Activated T-helper 17 cell treated with anti-CD3 and anti-CD28 coated beads, Interleukin-2, amount 50 U/mL, for 72 hours (primary cell): ENCODE data around the gene HOMER1. TPM values are rescaled to one million over a fixed set of nuclear protein-coding genes. Genes with fewer than 3 reads are reported as not detected.

ENCODE experiments used
- ATAC-seq: fragments of 150-1000 bp; cut with Tn5 transposase; replicated peaks from 2 replicates; pipeline ENCODE4 v1.10.0; 2021; ENCODE audit warnings: mild to moderate bottlenecking, moderate library complexity
- H3K27ac Mint-ChIP-seq: one replicate; pipeline ENCODE4 v1.8.0; 2022; ENCODE audit warnings: mixed read lengths
- H3K27me3 Mint-ChIP-seq: one replicate; pipeline ENCODE4 v1.8.0; 2022; ENCODE audit warnings: mixed read lengths
- H3K36me3 Mint-ChIP-seq: one replicate; pipeline ENCODE4 v1.8.0; 2022; ENCODE audit warnings: low read depth, mild to moderate bottlenecking, mixed read lengths
- H3K4me1 Mint-ChIP-seq: one replicate; pipeline ENCODE4 v1.8.0; 2022; ENCODE audit warnings: mixed read lengths
- H3K4me3 Mint-ChIP-seq: one replicate; pipeline ENCODE4 v1.8.0; 2022; ENCODE audit warnings: mild to moderate bottlenecking, mixed read lengths
- H3K9me3 Mint-ChIP-seq: one replicate; pipeline ENCODE4 v1.8.0; 2022; ENCODE audit warnings: mixed read lengths
- total RNA-seq, 2 donors: library from RNA; stranded (reverse); gene quantifications; one replicate each; pipeline ENCODE4 v1.2.3, GENCODE V29; 2022

HOMER1 gene
- total RNA-seq, 2 donors from 2014 or later = 2.3 to 6.0 TPM

DNA sequence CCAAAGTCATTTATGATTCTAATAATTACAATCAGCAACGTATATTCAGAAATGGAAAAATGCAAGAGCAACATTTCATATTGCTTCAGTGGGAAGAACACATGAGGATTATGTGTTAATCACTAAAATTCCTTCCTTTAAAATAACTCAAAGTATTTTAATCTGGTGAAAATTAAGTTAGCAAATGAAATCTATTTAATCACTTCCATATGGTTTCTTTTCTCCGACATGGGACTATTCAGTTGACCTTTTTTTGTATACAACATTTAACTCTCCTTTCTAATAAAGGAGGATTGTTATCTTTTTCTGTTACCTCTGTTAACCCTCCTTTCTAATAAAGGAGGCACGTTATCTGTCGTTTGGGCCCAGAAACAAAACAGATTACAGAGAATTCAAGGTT is 59.9 kb downstream of the HOMER1 start:
- Mint-ChIP-seq H3K36me3 (peaks cover 7% of the 10 kb centered on the region), H3K27me3 (peaks cover 14% of the 10 kb centered on the region), H3K4me1 (peaks cover 4% of the 10 kb centered on the region), H3K9me3 (no peaks in the 10 kb centered on the region), H3K4me3 (no peak overlapping the region), H3K27ac (no peak overlapping the region)
- no peak for ATAC-seq

- Mint-ChIP-seq H3K27ac (no peak overlapping the region), H3K9me3 (no peaks in the 10 kb centered on the region), H3K27me3 (peaks cover 7% of the 10 kb centered on the region), H3K4me1 (no peaks in the 10 kb centered on the region), H3K4me3 (no peak overlapping the region), H3K36me3 (no peaks in the 10 kb centered on the region)
- ATAC-seq = no peak
Measured at GRCh38 chr5:79448336-79448735, 65.6 kb downstream of the HOMER1 start.

DNA sequence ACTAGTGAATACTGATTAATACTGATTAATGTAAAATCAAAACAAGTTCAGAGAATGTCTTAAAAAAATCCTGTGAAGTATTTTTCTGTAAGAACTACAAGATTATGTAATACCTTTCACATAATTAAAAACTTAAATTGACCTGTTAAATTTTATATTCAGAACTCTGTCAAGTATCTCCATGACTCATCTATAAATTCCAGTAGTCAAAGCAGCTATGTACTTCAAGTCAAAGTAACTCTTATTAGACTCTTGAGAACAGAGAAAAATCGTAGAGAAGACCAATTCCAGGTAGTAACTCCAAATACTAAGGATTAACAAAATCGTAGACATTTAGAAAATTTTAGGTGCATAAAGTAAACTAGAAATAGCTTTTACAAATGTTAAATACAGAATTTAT is 77.1 kb downstream of the HOMER1 start:
- no peak for ATAC-seq
- H3K36me3 Mint-ChIP-seq = no peaks in the 10 kb centered on the region
- no peak overlapping the region for H3K4me3 Mint-ChIP-seq
- H3K27me3 Mint-ChIP-seq = no peaks in the 10 kb centered on the region
- H3K4me1 Mint-ChIP-seq = no peaks in the 10 kb centered on the region
- no peaks in the 10 kb centered on the region for H3K9me3 Mint-ChIP-seq
- no peak overlapping the region for H3K27ac Mint-ChIP-seq

- Mint-ChIP-seq H3K27me3 (no peaks in the 10 kb centered on the region), H3K27ac (no peak overlapping the region), H3K9me3 (no peaks in the 10 kb centered on the region), H3K4me1 (no peaks in the 10 kb centered on the region), H3K4me3 (no peak overlapping the region), H3K36me3 (no peaks in the 10 kb centered on the region)
- ATAC-seq = no peak
Measured at GRCh38 chr5:79436224-79436623, 77.7 kb downstream of the HOMER1 start.

GRCh38 chr5:79430196-79430595 is 83.7 kb downstream of the HOMER1 start:
- no peak for ATAC-seq
- H3K27me3 Mint-ChIP-seq = no peaks in the 10 kb centered on the region
- H3K27ac Mint-ChIP-seq = no peak overlapping the region
- H3K9me3 Mint-ChIP-seq = no peaks in the 10 kb centered on the region
- peaks cover 1% of the 10 kb centered on the region for H3K36me3 Mint-ChIP-seq
- H3K4me3 Mint-ChIP-seq = no peak overlapping the region
- H3K4me1 Mint-ChIP-seq = no peaks in the 10 kb centered on the region

DNA sequence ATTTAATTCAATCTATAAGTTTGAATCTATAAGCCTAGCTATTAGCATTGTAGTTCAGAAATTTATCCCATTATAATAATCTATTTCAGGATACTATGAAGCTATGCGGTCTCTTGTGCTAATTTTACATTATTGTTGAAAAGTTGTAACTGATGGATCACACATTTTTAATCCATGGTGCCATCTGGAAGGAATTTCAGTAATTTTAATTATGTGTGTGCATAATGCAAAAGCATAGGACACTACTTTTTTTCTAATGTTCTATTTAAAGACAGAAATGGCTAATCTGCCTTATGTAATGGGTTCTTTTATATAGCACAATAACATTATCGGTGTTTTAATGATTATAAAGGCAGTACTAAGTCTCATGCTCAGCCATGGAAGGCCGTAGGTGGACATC is 90.6 kb downstream of the HOMER1 start:
- Mint-ChIP-seq H3K27me3 (no peaks in the 10 kb centered on the region), H3K4me1 (no peaks in the 10 kb centered on the region), H3K9me3 (no peaks in the 10 kb centered on the region), H3K36me3 (peaks cover 5% of the 10 kb centered on the region), H3K27ac (no peak overlapping the region), H3K4me3 (no peak overlapping the region)
- ATAC-seq = no peak

GRCh38 chr5:79420248-79420647 is 93.7 kb downstream of the HOMER1 start:
- ATAC-seq = no peak
- H3K36me3 Mint-ChIP-seq = peaks cover 4% of the 10 kb centered on the region
- no peak overlapping the region for H3K27ac Mint-ChIP-seq
- no peaks in the 10 kb centered on the region for H3K4me1 Mint-ChIP-seq
- H3K27me3 Mint-ChIP-seq = no peaks in the 10 kb centered on the region
- no peak overlapping the region for H3K4me3 Mint-ChIP-seq
- H3K9me3 Mint-ChIP-seq = no peaks in the 10 kb centered on the region

- H3K9me3 Mint-ChIP-seq = no peaks in the 10 kb centered on the region
- H3K27ac Mint-ChIP-seq = no peak overlapping the region
- no peak overlapping the region for H3K4me3 Mint-ChIP-seq
- H3K27me3 Mint-ChIP-seq = no peaks in the 10 kb centered on the region
- H3K4me1 Mint-ChIP-seq = no peaks in the 10 kb centered on the region
- no peak for ATAC-seq
- no peaks in the 10 kb centered on the region for H3K36me3 Mint-ChIP-seq
Measured at GRCh38 chr5:79418276-79418675, 95.7 kb downstream of the HOMER1 start.

DNA sequence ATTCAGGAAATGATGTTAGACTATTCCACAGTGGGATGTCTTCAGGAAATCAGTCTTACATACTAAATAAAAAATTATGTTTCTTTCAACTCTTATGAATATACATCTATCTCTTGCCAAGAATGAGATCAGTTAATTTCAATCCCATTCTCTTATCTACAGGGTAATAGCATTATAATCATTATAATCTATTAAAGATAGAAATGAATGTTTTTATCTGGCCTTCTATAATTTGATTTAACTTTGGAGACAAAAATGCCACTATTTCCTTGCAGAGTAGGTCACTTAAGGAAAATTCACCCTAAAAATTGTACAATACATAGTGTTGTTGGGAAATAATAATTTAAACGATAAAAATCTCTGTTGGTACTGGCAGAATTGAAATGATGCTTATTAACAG is 96.4 kb downstream of the HOMER1 start:
- ATAC-seq = no peak
- Mint-ChIP-seq H3K36me3 (no peaks in the 10 kb centered on the region), H3K9me3 (no peaks in the 10 kb centered on the region), H3K27me3 (no peaks in the 10 kb centered on the region), H3K4me1 (no peaks in the 10 kb centered on the region), H3K4me3 (no peak overlapping the region), H3K27ac (no peak overlapping the region)

- no peaks in the 10 kb centered on the region for H3K9me3 Mint-ChIP-seq
- no peaks in the 10 kb centered on the region for H3K36me3 Mint-ChIP-seq
- H3K27ac Mint-ChIP-seq = no peak overlapping the region
- H3K4me3 Mint-ChIP-seq = no peak overlapping the region
- H3K4me1 Mint-ChIP-seq = no peaks in the 10 kb centered on the region
- H3K27me3 Mint-ChIP-seq = no peaks in the 10 kb centered on the region
- no peak for ATAC-seq
Measured at GRCh38 chr5:79416499-79416898, 97.4 kb downstream of the HOMER1 start.

DNA sequence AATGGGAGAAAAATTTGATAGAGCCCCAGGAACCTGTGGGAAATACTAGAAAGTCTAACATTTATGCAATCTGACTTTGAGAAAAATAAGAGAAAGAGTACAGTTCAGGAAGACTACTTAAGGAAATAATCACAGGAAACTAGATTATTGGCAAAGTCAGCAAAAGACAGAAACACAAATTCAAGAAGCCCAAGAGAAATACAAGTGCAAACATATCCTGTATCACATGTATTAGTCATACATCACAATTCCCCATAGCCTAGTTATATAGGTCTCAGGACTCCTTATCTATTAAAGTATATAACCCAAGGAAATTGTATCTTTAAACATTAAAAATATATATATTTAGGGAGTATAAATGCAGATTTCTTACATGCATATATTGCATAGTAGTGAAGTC is 100.8 kb downstream of the HOMER1 start:
- Mint-ChIP-seq H3K27me3 (no peaks in the 10 kb centered on the region), H3K27ac (no peak overlapping the region), H3K36me3 (no peaks in the 10 kb centered on the region), H3K9me3 (no peaks in the 10 kb centered on the region), H3K4me1 (no peaks in the 10 kb centered on the region), H3K4me3 (no peak overlapping the region)
- ATAC-seq = no peak

DNA sequence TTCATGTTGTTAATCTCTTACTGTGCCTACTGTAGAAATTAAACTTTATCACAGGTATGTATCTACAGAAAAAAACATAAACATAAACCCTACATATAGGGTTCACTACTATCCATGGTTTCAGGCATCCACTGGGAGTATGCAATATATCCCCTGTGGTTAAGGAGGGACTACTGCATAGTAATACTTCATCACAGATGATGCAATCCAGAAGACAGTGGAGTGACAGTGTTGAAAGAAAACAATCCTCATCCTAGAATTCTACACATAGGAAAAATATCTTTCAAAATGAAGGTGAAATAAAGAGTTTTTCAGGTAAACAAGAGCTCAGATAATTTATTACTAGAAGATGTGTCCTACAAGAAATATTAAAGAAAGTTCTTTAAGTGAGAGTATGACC is 105.9 kb downstream of the HOMER1 start:
- Mint-ChIP-seq H3K4me3 (no peak overlapping the region), H3K4me1 (no peaks in the 10 kb centered on the region), H3K36me3 (no peaks in the 10 kb centered on the region), H3K9me3 (no peaks in the 10 kb centered on the region), H3K27me3 (no peaks in the 10 kb centered on the region), H3K27ac (no peak overlapping the region)
- no peak for ATAC-seq

GRCh38 chr5:79407591-79407990 is 106.3 kb downstream of the HOMER1 start:
- Mint-ChIP-seq H3K4me1 (no peaks in the 10 kb centered on the region), H3K9me3 (no peaks in the 10 kb centered on the region), H3K27me3 (no peaks in the 10 kb centered on the region), H3K36me3 (no peaks in the 10 kb centered on the region), H3K4me3 (no peak overlapping the region), H3K27ac (no peak overlapping the region)
- no peak for ATAC-seq

- no peak for ATAC-seq
- Mint-ChIP-seq H3K4me1 (no peaks in the 10 kb centered on the region), H3K27ac (no peak overlapping the region), H3K4me3 (no peak overlapping the region), H3K27me3 (no peaks in the 10 kb centered on the region), H3K9me3 (no peaks in the 10 kb centered on the region), H3K36me3 (no peaks in the 10 kb centered on the region)
Measured at GRCh38 chr5:79401216-79401615, 112.7 kb downstream of the HOMER1 start.

GRCh38 chr5:79399046-79399445 is 114.9 kb downstream of the HOMER1 start:
- Mint-ChIP-seq H3K27me3 (no peaks in the 10 kb centered on the region), H3K4me1 (no peaks in the 10 kb centered on the region)
- ATAC-seq = no peak

GRCh38 chr5:79397080-79397479 is 116.9 kb downstream of the HOMER1 start:
- Mint-ChIP-seq H3K27ac (no peak overlapping the region), H3K27me3 (no peaks in the 10 kb centered on the region), H3K36me3 (no peaks in the 10 kb centered on the region), H3K9me3 (no peaks in the 10 kb centered on the region), H3K4me1 (no peaks in the 10 kb centered on the region), H3K4me3 (no peak overlapping the region)
- ATAC-seq = no peak

More at GRCh38 chr5:79399046-79399445, 114.9 kb downstream of the HOMER1 start:
- Mint-ChIP-seq H3K9me3 (no peaks in the 10 kb centered on the region), H3K27ac (no peak overlapping the region), H3K4me3 (no peak overlapping the region), H3K36me3 (no peaks in the 10 kb centered on the region)
